GM21786 (cell line): ENCODE data around the gene NCAM2.

ENCODE experiments used
- ATAC-seq: cut with Tn5 transposase; IDR thresholded peaks from one replicate; pipeline ENCODE4 v1.9.1; 2021; ENCODE audit not compliant: unreplicated experiment

The NCAM2 gene

DNA sequence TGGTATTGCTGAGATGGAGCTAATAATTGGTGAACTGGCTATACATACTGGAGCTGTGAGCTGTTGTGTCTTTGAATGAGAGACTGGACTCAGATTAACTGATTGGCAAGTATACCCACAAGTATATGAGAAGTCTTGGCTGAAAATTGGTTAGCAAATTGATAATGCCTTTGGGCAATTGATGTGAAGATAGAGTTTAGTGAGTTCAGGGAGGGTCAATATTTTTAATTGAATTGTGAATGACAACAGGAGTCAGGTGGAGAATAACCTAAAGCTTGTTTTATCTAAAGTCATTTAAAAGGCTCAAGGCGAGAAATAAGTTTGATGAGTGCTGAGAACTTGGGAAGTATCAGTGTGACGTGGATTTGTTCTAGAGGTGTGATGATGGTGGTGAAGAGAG is 27.5 kb downstream of the NCAM2 start:
- ATAC-seq, result no peak

DNA sequence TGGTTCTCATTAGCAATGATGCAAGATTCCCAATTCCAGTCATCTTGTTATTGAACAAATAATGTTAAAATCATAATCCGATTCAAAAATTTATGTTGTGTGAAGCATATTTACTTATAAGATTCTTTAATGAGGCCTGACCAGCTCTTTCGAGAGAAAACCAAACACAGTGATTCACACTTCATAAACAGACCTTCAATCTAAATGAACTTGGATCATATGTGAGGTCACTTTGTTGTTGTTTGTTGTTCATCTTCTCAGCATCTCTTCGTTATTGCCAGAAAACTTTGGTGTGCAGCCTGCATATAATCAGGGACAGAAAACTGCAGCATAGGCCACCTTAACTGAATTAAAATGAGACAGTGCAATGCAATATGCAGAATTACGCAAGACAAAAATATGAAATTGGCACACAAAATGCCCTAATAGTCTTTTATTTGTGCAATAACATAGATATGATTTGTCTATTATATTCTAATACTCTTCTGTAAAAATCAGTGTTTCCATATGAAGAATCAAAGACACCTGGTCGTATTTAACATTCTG is 30.1 kb downstream of the NCAM2 start:
- ATAC-seq, result no peak

DNA sequence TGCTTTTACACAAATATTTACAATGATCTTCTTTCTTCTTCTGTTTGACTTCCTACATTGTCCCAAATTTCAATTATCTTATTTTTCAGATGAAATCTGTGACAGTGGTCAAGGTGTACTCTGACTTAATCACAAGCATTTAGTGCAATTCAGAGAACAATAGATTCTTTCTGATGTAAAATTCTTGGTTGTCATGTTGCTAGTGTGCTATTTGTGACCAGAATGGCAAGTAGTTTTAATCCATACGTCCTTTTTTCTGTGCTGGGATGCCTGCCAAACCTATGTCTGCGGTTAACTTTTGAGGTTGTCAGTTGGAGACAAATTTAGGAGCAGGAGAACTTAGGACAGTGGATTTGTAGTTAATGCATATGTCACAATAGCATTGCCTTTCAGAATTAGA is 31.0 kb downstream of the NCAM2 start:
- no peak for ATAC-seq

DNA sequence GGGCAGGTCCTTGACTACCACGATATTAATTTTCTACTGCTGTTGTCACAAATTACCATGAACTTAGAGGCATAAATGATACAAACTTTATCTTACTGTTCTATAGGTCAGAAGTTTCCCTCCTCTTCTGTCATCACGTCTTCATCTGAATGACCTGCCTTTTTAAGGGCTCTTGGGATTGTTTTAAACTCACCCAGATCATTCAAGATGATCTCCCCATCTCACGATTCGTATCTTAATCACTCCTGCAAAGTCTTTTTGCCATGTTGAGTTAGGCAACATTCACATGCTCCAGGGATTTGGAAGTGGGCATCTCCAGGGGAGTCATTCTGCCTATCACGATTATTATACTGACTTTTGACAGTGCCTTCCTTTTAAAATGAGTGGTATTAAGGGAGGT is 32.1 kb downstream of the NCAM2 start:
- no peak for ATAC-seq

DNA sequence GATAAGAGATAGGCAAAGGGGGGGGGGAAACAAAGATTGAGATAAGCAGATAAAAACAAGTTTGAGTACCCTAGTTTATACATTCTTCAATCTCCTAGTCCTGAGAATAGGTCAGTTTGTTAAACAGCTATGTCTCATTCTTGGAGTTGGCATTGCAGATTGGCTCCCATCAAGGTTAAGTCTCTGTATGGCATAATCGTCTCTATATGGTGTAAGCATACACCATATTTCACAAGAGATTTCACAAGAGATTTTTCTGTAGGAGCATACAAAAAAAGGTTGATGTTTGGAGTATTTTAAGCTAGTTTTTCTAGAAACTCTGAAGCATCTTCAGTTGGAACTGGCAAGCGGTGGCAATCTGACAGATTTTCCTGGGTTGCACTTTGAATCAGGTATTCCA is 35.8 kb downstream of the NCAM2 start:
- ATAC-seq, result no peak

DNA sequence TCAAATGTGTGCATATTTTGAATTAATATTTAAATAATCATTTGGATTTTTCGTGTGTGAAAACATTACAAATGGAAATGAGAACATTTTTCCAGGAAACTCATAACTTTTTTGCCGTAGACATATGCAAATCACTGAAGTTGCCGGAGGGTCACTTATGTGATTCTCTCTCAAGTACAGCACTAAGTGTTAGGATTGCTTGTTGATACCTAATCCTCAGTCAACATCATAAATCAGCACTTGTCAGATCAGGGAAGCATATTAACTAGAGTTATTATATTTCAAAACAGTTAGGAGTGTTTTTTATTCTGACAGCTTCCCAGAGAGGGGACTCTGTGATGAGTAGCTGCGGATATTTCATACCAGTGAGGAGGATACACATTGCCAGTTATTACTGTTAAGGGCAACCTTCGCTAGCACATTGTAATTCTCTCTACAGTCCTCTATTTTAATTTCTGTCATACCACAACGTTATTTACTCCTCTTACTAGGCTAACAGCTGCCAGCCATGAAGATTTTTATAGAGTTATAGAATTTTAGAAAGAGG is 41.5 kb downstream of the NCAM2 start:
- ATAC-seq, result no peak

DNA sequence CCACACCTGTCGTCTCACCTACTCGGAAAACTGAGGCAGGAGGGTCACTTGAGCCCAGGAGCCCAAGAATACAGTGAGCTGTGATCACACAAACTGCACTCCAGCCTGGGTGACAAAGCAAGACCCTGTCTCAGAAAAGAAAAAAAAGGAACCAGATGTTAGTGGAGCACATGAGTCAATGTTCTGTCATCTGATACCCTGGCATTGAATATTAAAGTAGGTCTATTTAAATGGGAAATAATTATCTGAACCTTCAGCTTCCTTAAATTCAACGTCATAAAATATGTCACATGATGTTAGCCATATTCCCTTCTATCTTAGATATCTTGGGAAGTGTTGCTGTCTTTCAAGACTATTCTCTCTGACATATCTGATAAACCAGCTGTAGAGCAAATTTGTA is 47.3 kb downstream of the NCAM2 start:
- no peak for ATAC-seq

DNA sequence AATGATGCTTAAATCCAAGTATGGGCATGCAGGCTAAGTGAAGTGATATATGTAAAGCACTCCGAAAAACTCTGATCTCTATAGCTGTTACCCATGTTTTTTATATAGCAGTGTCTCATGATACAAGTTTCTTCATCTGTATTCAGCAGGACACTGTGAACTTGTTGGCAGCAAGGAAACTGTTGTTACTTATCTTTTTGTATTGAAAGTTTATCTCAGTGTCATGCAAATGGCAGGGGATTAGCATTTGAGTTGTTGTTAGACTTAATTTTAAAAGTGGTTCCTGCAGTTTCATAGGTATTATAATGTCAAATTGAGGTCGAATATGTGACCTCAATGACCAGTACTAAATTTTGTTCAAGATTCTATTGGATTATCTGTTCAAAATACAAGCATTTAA is 47.9 kb downstream of the NCAM2 start:
- ATAC-seq, result no peak

DNA sequence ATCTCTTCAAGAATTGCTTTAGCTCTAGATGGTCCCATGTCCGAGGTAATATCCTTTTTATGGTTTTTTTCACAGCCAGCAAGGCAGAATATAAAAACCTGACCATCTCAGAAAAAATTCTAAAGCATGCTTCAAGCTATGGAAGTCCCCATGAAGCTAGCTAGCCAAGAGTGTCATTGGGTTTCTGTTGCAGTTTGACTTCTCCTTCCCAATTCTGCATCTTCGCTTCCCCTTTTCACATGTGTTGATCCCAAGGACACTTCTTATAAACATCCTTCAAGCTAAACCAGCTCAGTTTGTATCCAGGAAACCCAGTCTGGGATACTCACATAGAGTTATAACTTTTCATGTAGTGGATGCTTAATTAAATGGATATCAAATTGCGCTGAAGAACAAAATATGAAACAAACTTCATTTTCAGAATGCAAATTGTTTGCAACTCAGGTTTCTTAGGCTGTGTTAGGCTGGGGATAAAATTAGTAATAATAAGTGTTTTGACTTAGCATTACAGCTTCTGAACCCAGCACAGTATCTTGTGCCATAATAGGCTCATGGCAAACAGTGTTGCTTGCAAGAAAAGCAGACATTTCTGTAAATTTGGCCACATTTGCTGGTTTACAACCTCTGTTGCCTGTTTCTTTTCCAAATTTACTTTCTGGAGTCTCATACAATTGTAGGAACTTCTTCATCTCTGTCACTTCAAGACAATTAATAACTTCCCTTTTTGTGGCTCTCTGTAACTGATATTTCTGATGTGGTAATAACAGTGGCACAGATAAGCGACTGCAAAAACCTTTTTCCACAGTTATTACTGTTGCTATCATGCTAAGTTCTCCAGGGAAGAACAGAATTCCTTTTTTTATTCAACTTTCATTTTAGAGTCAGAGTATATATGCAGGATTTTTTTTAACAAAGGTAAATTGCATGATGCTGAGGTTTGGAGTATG is 53.2 kb downstream of the NCAM2 start:
- ATAC-seq, result no peak

DNA sequence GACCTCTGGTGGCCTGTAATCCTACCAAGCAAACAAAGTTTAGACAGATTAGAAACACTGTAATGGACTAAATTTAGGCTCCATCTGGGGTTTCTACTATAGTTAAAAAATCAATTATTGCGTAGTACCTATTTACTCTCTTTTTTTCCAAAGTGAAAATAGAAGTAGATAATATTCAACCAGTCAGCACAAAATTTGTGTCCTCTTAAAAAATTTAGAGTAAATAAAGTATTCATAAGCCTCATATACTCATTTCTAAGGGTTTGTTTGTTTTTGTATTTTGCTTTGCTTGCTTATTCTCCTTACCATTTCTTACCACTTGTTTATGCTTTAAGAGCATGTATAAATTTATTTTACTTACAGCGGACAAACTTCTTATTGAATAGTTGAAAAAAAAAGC is 54.5 kb downstream of the NCAM2 start:
- ATAC-seq, result no peak

DNA sequence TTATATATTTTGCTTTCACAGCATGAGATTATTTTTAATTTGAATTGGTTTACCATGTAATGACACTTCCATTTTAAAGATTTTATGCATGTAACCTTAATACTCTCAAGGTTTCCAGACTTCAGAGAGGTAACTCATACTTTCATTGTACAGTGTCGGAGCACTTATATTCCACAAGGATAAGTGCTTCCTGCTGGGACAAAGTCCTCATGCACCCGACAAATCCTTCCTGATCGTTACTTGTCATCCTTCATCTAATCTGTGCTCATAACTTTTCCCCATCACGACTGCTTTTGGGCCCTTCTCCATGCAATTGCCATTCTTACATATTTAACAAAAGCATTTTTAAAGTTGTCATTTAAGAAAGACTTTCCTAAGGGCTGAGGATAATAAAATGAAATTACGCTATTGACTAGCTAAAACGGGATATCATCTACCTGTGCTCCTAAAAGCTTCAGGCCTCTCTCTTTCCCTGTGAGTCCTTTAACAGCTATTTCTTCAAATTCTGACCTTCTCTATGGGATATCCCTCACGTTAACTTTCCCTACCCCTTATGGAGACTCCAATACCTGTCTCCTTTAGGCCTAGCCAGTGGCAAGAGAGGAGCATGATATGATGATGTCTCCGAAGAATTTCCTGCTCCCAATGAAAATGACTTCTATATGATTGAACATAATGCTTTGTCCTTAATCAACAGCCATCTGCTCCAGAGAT is 59.3 kb downstream of the NCAM2 start:
- ATAC-seq, result no peak

DNA sequence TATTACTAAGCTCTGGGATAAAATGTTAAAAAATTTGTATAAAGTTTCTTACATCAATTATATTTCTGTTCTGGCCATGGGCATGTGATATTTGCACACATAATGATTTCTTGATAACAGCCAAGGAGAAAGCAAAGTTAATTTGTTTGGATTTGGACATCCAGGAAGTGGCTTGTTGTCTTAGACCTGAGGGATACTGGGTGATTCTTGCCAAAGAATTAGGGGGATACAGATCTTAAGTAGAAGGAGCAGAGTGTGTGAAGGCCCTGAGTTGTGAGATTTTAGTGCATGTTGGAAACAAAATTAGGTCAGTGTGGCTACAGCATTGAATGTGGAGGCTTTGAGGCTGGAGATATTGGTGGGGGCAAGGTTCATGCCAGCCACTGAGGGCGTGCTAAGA is 65.6 kb downstream of the NCAM2 start:
- no peak for ATAC-seq

DNA sequence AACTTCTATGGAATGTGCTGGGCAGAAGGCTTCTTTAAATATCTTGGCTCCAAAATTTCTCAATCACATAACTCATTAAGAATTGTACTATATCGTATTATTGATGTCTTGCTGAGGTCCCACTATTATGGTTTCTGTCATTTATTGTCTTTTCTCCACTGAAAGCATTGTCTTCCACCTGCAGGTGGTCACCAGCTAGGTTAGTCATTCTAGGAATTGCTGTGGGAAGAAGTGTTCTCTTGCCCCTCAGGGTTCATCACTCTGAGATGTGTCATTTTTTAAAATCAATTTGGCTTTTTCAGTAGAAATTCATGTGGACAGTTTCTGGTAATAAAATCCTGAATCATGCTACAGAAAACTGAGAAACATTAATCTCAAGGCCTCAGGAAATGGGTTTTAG is 66.1 kb downstream of the NCAM2 start:
- ATAC-seq, result no peak

DNA sequence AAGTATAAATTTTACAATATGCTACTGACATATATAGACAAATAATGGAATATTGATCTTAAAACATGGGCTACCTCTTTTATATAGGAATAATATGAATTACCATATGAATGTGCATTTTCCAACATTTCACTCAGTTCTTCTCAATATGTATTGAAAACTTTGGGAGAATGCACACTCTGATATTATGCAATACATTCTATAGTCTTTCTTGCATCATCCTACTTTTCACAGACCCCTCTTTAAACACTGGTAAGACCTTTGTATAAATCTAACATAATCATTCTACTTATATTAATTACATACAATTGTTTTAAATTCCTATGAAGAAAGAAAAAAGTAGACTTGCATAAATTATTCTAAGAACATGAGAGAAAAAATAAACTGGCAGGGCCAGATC is 69.2 kb downstream of the NCAM2 start:
- ATAC-seq, result no peak

DNA sequence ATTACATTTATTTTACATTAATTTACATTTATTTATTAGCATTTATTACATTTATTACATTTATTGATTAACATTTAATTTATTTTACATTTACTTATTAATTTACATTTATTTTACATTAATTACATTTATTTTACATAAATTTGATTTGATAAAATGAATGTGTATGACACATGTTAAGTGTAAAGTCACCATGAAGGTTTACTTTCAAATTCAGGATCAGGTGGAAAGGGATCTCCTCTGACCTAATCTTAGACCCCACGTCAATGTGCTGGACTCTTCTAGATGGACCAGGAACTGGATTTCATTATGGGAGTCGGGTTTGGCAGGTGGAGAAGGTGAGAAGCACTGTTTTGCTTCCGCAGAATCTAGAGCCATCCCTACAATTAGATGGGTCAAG is 76.1 kb downstream of the NCAM2 start:
- no peak for ATAC-seq

DNA sequence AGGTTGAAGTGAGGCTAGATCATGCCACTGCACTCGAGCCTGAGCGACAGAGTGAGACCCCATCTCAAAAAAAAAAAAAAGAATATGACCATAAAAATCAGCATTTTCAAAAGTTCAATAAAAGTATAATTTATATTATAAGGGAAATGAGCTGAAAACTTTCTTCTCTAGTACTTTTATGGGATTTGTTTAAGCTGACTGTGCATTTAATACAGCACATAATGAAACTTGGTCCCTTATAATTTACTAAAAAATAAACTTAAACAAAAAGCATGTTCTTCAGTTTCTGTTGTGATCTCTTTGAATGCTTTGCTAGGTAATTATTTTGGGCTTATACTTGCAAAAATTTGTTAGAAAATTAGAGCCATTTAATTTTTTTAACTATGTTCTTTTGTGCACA is 77.8 kb downstream of the NCAM2 start:
- no peak for ATAC-seq

DNA sequence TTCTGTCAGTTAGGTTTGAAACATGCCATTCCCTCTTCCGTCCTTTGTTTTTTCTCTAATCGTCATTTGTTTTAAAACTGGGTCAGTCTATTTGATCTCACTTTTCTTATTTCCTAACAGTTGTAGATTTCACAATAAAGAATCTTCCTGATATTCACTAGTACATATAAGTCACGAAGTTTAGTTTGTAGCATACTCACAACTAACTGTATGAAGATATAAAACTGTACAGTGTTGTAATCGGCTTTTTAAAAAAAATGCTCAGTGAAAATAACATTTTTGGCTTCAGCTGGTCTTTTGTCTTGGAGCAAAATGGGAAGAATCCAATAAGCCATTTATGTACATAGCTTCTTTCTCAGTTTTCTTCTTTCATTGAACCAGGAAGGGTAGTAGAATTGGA is 78.3 kb downstream of the NCAM2 start:
- ATAC-seq, result no peak

DNA sequence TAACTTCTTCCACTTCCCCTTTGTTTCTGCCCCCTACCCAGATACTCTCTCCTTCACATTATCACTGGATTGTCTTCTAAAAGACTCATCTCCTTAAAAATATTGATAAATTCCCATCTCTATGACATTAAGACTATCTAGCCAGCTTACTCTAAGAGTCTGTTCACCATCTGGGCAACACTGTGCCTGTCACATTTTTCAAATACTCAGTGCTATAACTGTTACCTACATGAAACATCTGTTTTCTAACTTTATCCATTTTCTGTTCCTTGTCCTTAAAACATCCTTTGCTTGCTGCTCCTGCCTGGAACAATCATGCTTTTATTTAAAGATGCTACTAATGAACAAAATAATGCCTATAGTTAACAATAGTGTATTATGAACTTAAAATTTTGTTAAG is 81.4 kb downstream of the NCAM2 start:
- ATAC-seq, result no peak

DNA sequence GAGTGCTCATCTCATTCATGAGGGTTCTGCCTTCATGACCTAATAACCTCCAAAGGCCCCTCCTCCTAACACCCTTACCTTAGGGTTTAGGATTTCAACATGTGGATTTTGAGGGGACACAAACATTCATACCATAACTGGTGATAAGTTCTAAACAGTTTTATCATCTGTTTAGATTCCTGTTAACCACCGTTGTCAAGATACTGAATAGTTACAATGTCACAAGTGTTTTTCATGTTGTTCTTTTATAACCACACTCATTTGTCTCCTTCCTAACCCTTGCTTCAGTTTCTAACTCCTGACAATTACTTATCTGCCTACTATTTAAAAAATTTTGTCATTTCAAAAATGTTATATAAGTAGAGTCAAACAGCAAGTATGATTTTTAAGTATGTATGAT is 86.0 kb downstream of the NCAM2 start:
- no peak for ATAC-seq

DNA sequence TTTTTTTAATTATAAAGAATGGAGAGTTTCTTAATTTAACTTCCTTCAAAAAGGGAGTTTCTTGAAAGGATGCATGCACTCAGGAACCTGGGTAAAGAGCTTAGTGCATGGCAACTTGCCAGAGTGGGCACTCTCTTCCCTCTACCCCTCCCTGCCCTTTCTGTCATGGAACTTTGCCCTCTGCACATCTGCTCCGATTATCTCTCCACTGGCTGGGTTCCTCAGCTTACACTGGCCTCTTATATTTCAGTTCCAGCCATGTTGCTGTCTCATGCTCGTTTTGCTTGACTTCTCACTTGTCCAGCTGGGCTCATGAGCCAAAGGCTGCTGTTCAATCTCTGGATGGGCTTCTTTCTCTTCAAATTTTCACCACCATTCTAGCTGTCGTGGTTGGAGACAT is 87.0 kb downstream of the NCAM2 start:
- ATAC-seq, result no peak

DNA sequence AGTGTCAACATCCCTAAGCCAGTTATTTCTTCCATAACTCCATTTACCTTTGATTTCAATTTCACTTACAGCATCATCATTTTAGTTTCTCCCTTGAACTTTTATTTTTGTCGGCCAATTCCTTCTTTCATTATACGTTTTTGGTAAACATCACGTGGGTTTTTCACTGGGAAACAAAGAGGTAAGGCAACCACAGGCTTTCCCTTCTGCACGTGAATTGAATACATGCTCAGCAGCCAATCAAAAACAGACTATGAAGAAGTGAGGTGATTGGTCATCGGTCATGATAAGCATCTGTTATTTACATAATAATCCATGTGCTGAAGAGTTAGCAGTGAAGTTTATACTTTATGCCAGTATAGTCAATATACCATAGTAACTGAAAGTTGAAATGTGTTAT is 98.7 kb downstream of the NCAM2 start:
- no peak for ATAC-seq

DNA sequence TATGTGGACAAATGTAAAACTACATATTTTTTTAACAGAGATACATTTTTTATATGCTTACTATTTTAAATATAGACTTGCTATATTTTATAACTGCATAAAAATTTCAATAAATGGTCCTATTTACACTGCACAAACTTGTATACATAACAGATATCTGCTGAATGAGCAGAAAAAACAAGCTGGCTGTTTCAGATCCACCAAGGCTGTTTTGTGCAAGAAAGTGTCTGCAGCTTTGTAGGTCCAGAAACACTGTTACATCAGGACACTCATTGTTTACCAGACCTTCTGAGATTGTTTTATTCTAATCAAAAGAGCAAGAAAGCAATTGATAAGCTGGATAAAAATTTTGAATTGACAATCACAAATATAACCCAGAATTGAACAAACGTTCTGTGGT is 99.3 kb downstream of the NCAM2 start:
- no peak for ATAC-seq
